ENCODE measurements around the gene PRICKLE4. TPM values are rescaled to one million over a fixed set of nuclear protein-coding genes. Genes with fewer than 3 reads are reported as not detected.

PRICKLE4 gene
- total RNA-seq, 1 experiment from 2014 or later: 0.70 TPM

DNA sequence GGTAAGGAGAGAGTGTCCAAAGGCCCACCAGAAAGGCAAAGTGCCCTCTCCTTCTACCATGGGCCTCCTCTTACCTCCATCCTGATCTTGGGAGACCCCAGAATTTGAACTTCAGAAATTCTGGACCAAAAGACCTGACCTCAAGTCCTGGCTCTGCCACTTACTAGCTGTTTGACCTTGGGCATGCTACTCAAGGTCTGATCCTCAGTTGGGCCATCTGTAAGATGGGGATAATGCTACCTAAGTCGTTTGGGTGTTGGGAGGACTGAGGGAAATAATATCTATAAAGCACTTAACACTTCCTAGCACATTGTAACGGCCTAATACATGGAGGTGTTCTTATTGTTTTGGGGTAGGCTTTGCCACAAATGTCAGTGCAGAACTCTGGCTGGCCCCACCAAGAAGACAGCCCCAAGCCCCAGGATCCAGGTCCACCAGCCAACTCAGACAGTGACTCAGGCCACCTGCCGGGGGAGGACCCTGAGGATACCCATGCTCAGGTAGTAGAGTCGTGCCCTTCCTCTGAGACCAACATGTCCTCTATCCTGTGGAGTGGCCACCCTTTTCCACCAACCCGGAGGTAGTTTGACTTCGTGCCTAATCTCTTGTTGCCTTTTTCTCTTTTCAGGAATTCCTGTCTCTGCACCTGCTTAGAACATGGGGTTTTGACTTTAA is 2.7 kb downstream of the PRICKLE4 start:
- Mint-ChIP-seq H3K27me3 (ENCODE audit: low read depth) (peaks cover 58% of the 10 kb centered on the region), H3K9me3 (no peaks in the 10 kb centered on the region; a peak in 3 of 5 replicates), H3K4me1 (peaks cover 24 to 31% of the 10 kb centered on the region in 2 experiments), H3K27ac (no peak overlapping the region), H3K4me3 (no peak overlapping the region), H3K36me3 (ENCODE audit: insufficient read depth in 1 of 3, low read depth in 3 of 3) (peaks cover 0 to 2% (median 0%) of the 10 kb centered on the region in 3 experiments; a peak in 4 of 7 replicates)
- Histone ChIP-seq H2BK5ac (ENCODE audit: insufficient read length, low read length) (no peak overlapping the region), H3K4me1 (ENCODE audit: insufficient read depth, low read length) (no peaks in the 10 kb centered on the region), H4K5ac (ENCODE audit: insufficient read length, low read depth, low read length) (no peak overlapping the region), H3K27me3 (ENCODE audit: insufficient read depth, low read length) (peaks cover 17% of the 10 kb centered on the region; the same call in 1 of the 2 replicates), H3K27ac (ENCODE audit: insufficient read length, low read depth, low read length) (no peak overlapping the region), H4K20me1 (ENCODE audit: control insufficient read depth, insufficient read depth, insufficient read length) (no peaks in the 10 kb centered on the region), H2BK120ac (ENCODE audit: low read depth, low read length, poor library complexity, severe bottlenecking) (no peak overlapping the region), H3K56ac (ENCODE audit: insufficient read length, low read depth, low read length) (no peak overlapping the region), H2BK20ac (ENCODE audit: low read depth, low read length, poor library complexity, severe bottlenecking) (no peak overlapping the region), H4K8ac (replicated peaks; ENCODE audit: insufficient read length, low read depth, low read length) (no peak overlapping the region), H3K9ac (ENCODE audit: extremely low read depth, insufficient read length, low read length) (no peak overlapping the region), H3K23me2 (ENCODE audit: insufficient read length, low read depth, low read length, poor library complexity, severe bottlenecking) (peaks cover 18% of the 10 kb centered on the region), H3K9me3 (ENCODE audit: control insufficient read depth, low read depth, low read length) (no peaks in the 10 kb centered on the region), H2AK5ac (ENCODE audit: insufficient read length, low read length) (no peak overlapping the region), H4K91ac (ENCODE audit: insufficient read length, low read depth, low read length) (no peak overlapping the region), H3K4ac (ENCODE audit: low read depth, low read length) (no peak overlapping the region), H3K14ac (ENCODE audit: insufficient read depth, low read length) (no peak overlapping the region), H2BK12ac (ENCODE audit: insufficient read length, low read depth, low read length) (no peak overlapping the region), H3K23ac (ENCODE audit: insufficient read length, low read depth, low read length) (no peak overlapping the region), H3K79me2 (ENCODE audit: insufficient read depth, low read length) (peaks cover 2% of the 10 kb centered on the region; the same call in 1 of the 2 replicates), H3K18ac (ENCODE audit: insufficient read length, low read depth, low read length) (no peak overlapping the region), H2BK15ac (ENCODE audit: low read depth, low read length) (no peak overlapping the region), H3T11ph (ENCODE audit: low read length) (no peak overlapping the region), H3K79me1 (ENCODE audit: insufficient read depth, low read depth, low read length, poor library complexity, severe bottlenecking) (no peaks in the 10 kb centered on the region), H3K4me2 (ENCODE audit: insufficient read depth, insufficient read length, low read length) (no peak overlapping the region), H2AFZ (ENCODE audit: low read length) (no peak overlapping the region)
- WGBS (ENCODE audit: extremely low coverage, insufficient read length, low lambda C conversion rate): no CpG with 5 or more reads among the region's 6 CpGs
- TF ChIP-seq, protein P1, sequence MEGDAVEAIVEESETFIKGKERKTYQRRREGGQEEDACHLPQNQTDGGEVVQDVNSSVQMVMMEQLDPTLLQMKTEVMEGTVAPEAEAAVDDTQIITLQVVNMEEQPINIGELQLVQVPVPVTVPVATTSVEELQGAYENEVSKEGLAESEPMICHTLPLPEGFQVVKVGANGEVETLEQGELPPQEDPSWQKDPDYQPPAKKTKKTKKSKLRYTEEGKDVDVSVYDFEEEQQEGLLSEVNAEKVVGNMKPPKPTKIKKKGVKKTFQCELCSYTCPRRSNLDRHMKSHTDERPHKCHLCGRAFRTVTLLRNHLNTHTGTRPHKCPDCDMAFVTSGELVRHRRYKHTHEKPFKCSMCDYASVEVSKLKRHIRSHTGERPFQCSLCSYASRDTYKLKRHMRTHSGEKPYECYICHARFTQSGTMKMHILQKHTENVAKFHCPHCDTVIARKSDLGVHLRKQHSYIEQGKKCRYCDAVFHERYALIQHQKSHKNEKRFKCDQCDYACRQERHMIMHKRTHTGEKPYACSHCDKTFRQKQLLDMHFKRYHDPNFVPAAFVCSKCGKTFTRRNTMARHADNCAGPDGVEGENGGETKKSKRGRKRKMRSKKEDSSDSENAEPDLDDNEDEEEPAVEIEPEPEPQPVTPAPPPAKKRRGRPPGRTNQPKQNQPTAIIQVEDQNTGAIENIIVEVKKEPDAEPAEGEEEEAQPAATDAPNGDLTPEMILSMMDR (conservative IDR thresholded peaks at IDR 0.05): no peak
- no peak for DNase-seq
